GM21526 (cell line): ENCODE data around the gene SEMA4B.

Experiments used
- ATAC-seq: cut with Tn5 transposase; IDR thresholded peaks from one replicate; pipeline ENCODE4 v1.9.1; 2021; ENCODE audit warnings: moderate library complexity; ENCODE audit not compliant: unreplicated experiment, low FRiP score

SEMA4B gene

DNA sequence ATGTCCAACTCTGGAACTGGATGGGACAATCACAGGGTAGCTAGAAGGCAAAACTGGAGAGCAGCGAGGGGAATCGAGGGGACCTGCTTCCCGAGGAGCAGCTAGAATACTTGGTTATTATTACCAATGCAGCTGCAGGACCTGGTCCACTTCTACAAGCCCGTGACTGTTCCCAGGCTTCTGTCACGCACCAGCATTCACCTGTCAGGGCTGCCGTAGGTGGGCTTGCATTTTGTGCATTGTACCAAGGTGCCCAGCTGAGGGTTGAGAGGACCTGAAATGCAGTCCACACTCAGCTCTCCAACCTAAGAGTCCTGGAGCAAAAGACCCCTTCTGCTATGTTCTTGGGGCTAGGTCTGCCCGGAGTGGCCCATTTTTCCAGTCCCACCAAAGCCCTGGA, 2.3 kb downstream of the SEMA4B start:
- no peak for ATAC-seq

DNA sequence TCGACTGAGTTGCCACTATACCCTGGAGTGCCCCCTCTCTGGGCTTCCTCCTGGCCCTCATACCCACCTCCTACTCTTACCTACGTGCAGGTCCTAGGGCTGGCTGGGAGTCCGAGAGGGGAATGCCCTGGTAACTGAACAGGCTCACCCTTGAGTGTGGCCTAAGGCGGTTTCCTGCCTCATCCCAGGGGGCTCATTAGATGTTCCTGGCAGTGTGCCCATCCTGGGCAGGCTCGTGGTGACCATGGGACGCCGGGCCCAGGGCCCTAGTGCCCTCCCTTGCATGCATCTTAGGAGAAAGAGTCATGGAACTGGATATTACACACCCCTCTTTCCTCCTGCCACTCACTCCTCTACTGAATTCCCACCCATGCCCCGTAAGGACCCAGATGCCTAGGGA, 2.8 kb downstream of the SEMA4B start:
- no peak for ATAC-seq

DNA sequence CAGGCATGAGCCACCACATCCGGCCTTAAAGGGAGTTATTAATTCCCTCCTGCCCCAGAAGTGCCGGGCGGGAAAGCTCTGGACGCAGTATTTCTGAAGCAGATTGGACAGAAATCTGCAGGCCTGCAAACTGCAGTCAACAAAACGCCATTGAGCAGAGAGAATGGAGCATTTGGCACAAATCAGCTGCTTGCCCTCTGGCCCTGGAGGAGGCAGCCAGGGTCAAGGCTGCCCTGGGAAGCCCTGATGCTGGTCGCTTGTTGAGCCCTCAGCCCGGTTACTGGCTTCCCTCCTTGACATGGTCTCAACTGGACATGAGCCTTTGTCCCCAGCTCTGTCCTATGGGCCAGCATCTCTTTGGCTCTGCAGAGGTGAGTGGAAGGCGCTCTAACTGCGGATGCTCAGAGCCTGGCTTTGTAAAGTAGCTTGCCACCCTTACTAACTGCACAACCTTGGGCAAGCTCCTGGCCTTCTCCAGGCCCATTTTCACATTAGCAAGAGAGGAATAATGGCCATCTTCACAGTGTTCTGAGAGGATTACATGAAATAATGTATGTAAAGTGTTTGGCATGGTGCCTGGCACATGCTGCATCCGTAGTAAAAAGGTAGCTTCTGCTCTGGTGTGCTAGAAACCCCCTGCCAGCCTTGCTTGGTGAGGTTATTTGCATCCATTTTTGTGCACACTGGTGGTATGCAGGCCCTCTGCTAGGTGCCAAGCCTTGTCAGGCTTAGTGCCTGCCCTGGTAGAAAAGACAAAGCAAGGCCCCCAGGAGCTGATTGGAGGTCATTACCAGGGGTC, 4.1 kb downstream of the SEMA4B start:
- ATAC-seq: no peak

DNA sequence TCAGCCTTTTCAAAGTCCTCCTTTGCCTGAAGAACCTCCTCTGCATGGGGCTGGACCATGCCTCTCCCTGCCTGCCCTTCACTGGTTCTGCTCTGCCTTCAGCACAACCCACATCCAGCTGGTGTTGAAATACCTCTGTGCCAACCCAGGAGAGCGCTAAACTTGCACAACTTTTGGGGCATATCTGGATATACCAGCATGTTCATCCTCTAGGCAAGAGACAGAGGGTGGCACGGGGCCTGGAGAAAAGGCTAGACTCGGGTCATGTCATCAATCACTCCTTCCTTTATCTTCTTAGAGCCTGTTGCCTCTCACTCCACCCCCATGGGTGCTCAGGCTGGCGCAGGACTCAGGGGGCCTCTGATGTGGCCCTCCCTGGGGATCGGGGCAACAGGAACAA, 4.8 kb downstream of the SEMA4B start:
- no peak for ATAC-seq

DNA sequence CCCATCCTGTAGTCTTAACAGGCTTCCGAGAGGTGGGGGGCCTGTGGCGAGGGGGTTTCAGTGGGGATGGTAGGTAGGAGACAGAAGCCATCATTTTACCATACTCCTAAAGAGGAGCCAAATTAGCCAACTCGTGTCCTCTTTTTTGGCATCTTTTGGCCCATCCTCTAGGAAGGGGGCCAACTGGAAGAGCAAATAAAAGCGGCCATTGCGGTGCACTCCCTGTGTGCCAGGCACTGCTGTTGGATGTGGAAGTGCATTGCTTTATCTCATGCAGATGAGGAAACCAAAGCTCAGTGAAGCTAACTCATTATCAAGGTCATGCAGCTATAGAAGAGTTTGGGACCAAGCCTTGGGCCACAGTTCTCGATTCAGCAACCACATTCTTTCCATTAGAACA, 6.1 kb downstream of the SEMA4B start:
- ATAC-seq: no peak

DNA sequence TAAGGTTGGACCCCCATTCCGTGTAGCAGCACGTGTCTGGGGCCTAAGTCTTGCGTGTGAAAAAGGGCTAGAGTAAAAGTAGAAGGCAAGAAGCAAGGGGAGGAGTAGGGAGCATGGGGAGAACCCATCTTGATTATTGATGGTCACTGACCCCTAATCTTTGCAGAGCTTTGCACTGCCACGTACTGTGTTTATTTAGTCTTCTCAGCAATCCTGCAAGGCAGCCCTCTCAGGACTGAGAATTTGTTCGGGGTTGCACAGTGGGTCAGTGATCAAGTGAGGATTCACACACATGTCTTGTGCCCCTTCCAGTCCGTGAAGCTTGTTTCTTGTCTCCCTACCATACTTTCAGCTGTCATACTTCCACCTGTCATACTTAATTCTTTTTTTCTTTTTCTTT, 7.2 kb downstream of the SEMA4B start:
- no peak for ATAC-seq

DNA sequence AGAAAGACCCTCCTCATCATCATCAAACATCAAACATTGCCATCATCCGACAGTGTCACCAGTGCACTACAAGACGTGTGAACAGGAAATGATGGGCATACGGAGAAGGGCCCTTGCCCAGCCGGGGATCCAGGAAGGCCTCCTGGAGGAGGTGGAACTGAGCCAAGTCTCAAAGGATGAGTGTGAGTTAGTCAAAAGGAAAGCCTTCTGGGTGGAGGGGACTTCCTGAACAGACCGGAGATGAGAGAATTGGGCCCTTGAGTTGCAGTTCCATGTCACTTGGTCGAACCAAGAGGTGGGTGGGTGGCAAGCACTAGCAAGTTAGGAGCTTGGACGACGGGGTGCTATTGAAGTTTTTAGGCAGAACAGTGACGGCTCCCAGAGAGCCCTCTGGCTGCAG, 8.5 kb downstream of the SEMA4B start:
- ATAC-seq: no peak

DNA sequence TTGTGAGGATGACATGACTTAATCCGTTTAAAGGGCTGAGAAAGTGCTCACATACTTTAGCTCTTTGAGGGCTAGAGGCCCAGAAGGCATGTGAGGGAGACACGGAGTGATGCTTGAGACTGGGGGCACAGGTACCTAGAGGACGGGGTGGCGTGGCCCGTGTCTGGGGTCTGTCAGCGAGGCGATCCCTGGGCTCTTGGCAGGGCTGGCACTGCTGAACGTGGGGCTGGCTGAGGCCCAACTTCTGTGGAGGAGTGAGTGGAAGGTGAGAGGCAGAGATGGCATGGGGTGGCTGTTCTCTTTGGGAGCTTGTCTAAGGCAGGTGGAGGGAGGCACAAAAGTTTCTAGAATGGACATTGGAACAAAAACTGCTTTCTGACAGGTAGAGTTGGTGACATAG, 9.5 kb downstream of the SEMA4B start:
- ATAC-seq: no peak

DNA sequence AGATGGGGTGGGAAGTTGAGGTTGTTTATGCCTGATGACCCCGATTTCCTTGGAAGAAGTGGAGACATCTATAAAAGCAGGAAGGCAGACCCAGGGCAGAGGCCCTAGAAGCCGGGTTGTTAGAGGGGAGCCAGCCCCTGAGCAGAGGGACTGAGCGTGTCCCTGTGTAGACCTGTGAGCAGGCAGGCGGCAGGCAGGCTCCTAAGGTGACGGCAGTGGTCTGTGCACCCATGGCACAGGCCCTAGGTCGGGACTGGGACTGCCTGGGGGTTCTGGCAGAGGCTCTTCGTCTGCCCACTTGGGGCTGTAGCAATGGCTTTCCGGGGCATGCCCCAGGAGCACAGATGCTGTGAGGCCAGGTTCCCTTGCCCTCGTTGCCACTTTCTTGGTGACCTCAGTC, 9.9 kb downstream of the SEMA4B start:
- no peak for ATAC-seq

DNA sequence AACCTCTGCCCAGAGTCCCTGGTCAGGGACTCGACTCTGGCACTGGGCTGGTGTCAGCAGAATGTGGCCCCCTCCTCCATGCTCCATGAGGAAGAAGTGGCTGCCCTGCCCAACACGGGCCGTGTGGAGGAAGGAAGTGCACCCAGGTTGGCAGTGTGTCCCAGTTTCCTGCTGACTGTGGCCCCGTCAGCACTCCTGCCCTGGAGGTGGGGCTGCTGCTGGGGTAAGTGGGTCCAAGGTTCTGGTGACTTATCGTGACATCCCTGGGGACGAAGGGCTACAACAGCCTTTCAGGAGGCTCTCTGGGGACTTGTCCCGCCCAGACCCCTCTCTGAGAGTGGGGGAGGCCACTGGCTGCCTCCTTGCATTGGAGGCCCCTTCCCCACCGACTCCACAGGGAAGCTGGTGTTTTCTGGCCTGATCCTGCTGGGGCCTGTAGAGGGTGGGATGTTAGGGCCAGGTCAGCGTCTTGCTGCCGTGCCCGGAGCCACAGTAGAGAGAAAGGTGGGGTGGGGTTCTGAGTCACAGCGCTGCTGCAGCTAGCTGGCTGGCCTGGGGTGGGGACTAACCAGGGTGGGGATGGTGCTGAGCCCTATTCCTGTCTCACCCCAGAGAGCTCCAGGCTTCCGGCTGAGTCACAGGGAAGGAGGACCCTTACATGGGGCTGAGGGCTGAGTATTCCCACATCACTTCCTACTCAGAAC, 10.5 kb downstream of the SEMA4B start:
- no peak for ATAC-seq

DNA sequence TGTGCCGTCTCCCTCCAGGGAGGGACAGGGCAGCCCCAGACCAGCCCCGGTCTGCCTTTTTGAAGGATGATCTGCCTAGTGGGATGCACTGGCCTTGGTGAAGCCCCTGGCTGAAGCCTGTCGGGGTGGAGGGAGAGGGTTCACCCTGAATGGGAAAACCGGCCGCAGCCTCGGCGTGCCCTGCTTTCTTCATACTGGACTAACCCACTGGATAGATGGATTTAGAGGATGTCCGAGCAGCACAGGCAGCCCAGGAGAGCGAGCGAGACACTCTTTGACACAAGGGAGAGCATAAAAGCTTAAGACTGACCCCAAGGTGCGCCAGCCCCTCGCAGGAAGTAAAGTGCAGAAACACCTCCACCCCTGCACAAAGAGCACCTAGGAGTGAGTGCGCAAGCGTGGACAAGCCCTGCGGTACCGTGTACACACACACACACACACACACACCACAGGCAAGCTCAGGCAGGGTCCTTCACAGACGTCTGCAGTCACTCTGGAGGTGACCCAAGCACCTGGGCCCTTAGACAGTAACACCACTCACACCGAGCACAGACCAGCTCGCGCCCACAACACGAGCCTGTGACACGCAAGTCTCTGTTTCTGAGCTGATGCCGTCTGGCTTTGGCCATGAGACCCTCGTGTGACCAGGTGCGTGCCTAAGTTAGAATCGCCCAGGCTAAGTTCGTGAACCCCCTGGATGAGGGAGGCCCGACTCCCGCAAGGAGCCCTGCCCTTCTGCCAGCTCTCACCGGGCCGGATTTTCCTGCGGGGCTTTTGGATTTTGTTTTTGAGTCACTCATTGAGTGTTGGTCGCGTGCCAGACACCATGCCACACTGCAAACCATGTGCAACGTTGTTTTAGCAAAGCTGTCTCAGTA, 11.3 kb downstream of the SEMA4B start:
- ATAC-seq: no peak

DNA sequence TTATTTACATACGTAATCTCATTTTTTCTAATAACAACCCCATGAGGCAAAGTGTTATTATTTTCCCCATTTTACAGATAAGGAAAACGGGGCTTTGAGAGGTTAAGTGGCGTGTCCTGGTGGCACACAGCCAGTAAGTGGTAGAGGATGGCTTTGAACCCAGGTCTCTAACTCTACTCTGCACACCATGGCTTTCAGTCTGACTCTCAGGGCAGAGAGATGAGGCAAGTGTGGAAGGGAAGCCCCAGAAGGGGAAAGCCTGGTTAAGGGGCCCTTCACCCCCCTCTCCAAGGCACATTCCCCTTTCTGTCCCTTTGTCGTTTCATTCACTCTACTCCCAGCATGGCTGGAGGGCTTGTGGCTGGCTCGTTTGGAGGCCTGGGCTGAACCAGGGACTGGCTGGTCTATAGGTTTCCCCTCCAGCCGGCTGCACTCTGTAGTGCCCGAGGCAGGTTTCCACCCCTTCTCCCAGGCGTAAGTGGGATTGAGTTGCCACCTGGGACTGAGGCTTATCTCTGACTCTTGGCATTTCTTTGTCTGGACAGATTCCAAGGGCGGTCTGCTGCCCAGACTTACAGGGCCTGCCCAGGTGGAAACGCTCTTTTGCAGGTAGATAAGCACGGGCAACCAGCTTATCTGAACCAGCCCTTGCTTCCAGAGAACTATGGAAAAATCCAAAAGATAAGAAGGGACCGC, 12.1 kb downstream of the SEMA4B start:
- no peak for ATAC-seq

DNA sequence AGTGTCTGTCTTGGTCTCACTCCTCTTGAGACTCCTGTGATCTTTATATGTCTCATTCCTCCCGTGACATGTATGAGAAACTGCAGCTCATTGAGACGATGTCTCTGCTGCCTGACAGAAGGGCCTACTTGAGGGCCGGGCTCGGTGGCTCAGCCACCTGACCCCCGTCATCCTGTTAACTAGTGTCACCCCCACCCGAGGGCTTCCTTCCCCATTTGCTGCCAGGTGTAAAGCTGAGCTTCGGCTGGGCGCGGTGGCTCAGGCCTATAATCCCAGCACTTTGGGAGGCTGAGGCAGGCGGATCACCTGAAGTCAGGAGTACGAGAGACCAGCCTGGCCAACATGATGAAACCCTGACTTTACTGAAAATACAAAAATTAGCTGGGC, 12.7 kb downstream of the SEMA4B start:
- ATAC-seq: no peak

DNA sequence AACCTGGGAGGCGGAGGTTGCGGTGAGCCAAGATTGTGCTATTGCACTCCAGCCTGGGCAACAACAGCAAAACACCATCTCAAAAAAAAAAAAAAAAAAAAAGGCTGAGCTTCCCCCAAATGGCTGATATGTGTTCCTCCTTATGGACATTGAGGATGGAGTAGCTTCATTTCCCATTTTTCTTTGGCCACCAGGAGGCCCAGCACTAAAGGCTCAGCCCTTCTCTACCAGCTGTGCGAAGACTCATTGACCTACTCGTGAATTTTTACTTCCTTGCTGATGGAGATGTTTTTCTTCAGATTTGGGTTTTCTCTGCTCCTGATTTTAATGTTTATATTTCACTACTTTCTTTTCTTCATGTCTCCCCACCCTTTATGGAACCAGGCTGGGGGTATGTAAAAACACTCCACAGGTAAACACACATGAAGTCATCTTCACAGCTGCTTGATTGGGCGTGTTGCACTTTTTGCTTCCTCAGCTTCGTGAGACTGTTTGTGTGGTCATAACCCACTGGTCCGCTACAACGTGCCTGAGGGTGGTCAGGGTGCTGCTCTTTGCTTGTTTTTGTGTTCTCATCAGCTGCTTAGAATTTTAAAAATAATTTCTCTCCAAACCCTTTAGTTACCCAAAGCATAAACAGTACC, 13.5 kb downstream of the SEMA4B start:
- no peak for ATAC-seq

DNA sequence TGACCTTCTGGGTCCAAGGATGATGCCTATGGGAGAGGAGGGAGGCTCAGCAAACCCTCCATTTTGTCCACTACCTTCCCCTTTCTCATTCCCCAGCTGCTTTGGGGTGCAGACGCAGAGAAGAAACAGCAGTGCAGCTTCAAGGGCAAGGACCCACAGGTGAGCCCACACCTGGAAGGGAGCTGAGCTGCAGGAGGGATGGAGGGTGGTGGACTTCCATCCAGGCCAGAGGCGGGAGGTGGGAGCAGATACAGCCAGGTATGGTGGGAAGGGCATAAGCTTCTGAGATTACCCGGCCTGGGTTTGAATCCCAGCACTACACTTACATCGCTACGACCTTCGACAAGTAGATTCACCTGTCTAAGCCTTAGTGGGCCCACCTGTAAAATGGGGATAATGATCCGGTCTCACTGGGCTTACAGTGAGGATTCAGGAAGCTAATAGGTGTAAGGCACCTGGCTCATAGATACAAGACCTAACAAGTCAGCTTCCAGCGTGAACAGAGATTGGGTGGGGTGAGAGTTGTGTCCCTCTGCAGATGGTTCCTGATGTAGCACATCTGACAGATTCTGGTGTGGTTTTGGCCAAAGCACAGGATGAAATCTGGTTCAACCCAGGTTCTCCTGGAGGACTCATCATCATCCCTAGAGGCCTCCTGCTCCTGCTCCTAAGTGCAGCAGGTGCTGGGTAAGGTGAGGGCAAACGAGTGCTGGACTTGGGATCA, 16.7 kb downstream of the SEMA4B start:
- no peak for ATAC-seq

DNA sequence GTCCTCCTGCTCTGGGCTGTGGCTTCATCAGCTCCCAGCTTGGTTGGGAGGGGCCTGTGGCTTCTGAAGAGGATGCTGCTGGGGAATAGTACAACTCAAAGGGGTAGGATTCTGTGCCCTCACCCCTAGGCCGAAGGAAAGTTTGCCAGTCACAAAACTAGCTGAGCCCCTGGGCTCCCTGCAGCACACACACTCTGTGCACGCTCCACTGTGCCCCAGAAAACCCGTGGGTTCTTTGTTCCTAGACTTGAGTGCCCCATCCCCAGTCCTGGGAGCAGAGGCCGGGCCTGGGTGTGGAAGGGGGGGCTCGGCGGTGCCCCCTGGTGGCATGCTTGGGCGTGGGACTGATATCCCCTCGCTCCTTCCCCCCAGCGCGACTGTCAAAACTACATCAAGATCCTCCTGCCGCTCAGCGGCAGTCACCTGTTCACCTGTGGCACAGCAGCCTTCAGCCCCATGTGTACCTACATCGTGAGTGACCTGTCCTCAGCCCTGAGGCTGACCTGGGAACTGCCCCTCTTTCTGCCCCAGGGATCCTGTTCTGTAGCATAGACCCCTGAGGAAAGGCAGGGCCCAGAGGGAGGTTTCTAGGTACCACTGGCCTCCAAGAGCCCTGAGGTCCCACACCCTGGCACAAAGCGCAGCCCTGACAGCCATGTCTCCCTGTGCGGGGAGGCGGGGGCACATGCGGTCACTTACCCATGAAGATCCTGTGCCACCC, 18.5 kb downstream of the SEMA4B start:
- no peak for ATAC-seq

DNA sequence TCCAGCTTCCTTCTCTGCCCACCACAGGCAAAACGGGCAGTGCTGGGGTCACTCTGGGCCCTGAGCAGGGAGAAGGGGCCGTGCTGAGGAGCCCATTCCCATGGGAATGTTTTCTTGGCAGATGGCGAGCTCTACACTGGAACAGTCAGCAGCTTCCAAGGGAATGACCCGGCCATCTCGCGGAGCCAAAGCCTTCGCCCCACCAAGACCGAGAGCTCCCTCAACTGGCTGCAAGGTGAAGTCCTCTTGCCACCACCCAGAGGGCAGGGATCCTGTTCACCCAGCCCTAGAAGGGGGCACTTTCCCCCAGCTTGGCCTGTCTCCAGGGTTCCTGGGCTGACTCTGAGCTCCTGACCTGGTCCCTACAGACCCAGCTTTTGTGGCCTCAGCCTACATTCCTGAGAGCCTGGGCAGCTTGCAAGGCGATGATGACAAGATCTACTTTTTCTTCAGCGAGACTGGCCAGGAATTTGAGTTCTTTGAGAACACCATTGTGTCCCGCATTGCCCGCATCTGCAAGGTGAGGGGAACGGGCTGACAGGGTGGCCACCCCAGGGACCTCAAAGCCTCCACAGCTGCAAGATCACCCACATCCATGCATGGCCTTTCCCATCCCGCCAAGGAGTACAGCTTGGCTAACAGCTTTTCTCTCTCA, 20.2 kb downstream of the SEMA4B start:
- ATAC-seq: no peak

DNA sequence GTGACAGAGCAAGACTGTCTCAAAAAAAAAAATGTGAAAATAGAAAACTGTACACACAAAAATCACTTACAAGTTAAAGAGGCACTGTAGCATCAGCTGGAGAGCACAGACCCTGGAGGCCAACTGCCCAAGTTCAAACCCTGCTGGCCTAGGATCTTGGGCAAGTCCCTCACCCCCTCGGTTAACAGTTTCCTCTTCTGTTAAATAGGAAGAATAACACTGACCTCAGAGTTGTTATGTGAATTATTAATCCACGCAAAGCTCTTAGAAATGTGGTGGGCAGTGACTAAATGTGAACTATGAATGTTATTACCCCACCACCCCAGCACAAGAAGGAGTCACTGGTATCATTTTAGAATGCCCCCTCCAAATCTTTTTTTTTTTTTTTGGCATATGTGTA, 21.4 kb downstream of the SEMA4B start:
- ATAC-seq: no peak
